Measurements from ENCODE around the gene TRAK2.
"Not testable (repeated sequence)": the region's sequence is repeated elsewhere in the genome, so short reads cannot be mapped to it uniquely, and the experiment has no call there.

Gene TRAK2, protein sequence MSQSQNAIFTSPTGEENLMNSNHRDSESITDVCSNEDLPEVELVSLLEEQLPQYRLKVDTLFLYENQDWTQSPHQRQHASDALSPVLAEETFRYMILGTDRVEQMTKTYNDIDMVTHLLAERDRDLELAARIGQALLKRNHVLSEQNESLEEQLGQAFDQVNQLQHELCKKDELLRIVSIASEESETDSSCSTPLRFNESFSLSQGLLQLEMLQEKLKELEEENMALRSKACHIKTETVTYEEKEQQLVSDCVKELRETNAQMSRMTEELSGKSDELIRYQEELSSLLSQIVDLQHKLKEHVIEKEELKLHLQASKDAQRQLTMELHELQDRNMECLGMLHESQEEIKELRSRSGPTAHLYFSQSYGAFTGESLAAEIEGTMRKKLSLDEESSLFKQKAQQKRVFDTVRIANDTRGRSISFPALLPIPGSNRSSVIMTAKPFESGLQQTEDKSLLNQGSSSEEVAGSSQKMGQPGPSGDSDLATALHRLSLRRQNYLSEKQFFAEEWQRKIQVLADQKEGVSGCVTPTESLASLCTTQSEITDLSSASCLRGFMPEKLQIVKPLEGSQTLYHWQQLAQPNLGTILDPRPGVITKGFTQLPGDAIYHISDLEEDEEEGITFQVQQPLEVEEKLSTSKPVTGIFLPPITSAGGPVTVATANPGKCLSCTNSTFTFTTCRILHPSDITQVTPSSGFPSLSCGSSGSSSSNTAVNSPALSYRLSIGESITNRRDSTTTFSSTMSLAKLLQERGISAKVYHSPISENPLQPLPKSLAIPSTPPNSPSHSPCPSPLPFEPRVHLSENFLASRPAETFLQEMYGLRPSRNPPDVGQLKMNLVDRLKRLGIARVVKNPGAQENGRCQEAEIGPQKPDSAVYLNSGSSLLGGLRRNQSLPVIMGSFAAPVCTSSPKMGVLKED

GRCh38 chr2:201451292-201452057, at the start of gene TRAK2, which contains the start of gene STRADB:
Gene TRAK2 (minus strand): TSS chr2:201451458. CDS start chr2:201420507, 30,951 bp downstream.
Gene STRADB (plus strand): TSS chr2:201451740. CDS start chr2:201454841, 3,101 bp downstream.
- peak; percentile 98 for DNase-seq

DNA sequence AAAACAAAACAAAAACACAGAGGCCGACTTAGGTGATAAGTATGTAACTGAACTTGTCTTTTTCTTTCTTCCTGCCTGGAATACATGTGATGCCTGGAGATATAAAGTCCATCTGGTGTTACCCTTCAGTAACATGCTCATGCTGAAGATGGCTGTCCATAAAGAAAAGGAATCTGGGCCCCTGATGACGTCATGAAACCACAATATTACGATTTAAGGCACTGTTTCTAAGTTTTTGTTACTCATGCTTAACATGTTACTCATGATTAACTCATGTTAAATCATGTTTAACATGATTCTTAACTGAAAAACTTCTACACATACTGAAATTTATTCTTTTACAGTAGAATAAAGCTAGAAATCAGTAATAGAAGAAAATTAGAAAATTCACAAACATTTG, 49.3 kb upstream of the TRAK2 start:
- DNase-seq, result no peak

GRCh38 chr2:201496785-201497184, 45.5 kb upstream of the TRAK2 start:
- no peak for DNase-seq

DNA sequence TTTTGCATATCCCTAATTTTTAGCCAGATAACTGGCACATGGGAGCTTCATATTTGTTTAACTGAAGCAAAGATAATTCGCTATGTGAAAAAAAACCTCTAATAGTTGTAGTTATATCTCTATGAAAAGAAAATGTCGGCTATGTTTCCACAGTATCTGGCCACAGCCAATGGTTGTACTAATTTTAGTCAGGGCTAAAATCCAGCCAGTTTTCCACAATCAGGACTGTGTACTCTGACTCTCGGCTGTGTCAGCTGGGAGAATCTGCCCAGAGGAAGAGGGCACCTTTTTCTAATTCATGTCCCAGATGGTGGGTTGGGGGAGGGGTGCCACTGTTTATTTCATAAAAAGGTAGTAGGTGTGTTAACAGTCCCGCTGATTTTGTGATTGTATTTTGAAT, 39.0 kb upstream of the TRAK2 start:
- no peak for DNase-seq

GRCh38 chr2:201484805-201485204, 33.5 kb upstream of the TRAK2 start:
- no peak for DNase-seq

- DNase-seq, result not testable (repeated sequence)
Observed at GRCh38 chr2:201483758-201484157, 32.5 kb upstream of the TRAK2 start.

DNA sequence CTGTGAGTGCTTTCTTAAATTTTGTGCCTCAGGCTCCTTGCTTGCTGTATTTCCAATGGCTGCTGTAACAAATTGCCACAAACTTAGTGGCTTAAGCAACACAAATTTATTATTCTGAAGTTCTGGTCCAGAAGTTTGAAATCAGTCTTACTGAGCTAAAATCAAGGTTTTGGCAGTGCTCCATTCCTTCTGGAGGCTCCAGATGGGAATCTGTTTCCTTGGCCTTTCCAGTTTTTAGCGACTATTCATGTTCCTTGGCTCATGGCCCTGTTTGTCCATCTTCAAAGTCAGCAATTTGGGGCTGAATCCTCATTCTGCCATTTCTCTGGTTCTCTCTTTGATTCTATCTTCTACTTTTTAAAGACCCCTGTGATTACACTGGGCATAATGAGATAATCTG, 32.1 kb upstream of the TRAK2 start:
- DNase-seq, result no peak

GRCh38 chr2:201482543-201482942, 31.3 kb upstream of the TRAK2 start:
- no peak for DNase-seq

GRCh38 chr2:201472411-201472810, 21.2 kb upstream of the TRAK2 start:
- DNase-seq, result no peak

GRCh38 chr2:201471732-201472393, 20.6 kb upstream of the TRAK2 start:
- no peak for DNase-seq

DNA sequence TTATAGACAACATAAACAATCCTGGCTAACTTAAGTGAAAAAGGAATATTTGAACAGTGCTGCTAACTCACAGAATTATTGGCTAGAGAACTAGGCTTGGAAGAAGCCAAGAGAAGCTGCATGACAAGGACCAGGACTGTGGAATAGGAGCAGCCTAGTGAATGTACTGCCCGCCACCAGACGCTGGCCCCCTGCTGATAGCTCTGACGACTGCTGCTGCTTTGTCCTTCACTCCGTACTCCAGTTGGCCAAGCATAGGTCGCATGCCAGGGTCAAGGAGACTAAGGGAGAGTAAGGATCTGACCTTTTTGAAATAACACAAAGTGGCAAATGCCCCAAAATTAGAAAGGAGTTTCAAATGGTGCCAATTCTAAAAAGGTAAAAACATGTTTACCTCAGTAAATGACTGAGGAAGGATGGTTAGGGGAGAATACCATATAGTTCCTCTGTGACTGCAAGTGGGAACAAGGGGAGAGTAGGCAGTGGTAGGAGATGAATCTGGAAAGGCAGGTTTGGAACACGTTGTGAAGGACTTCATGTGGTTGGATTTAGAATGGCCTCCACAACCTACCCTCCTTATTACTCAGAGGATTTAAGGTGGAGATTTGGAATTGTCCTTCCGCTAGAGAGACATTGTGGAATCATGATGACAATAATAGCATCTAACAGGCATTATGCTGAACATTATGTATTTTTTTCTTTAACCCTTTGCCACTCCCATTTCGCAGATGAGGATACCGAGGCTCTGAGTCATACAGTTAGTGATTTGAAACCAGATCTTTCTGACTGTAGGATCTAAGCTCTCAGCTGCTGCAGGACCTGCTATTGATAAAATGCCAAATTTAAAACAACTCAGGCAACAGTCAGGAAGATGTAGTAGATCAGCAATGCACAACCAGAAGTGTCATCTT, 19.8 kb upstream of the TRAK2 start:
- DNase-seq, result no peak

- no peak for DNase-seq
Observed at GRCh38 chr2:201467666-201468065, 16.4 kb upstream of the TRAK2 start.

- no peak for DNase-seq
Observed at GRCh38 chr2:201466050-201466675, 14.9 kb upstream of the TRAK2 start.

DNA sequence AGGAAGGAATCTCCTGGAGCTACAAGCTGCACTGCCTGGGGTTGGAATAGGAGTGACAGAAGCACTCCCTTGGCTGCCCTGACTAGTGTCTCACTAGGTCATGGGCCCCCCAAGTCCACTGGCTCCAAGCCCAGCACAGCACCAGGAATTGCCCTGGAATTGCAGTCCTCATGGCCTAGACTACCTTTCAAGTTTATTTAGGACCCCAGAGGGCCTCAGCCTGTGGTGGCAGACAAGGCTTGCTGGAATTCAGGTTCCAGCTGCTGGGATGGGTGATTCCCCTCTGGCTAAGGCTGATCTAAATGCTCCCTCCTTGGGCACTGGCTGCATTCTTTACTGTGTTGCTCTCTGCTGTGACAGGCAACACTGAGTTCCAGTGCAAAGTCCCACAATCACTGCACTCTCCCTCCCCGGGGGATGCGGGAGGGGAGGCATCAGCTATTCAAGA, 14.3 kb upstream of the TRAK2 start:
- no peak for DNase-seq

GRCh38 chr2:201464547-201464946, 13.3 kb upstream of the TRAK2 start:
- no peak for DNase-seq

- DNase-seq, result no peak
Observed at GRCh38 chr2:201460532-201460931, 9.3 kb upstream of the TRAK2 start.

GRCh38 chr2:201458381-201458780, 7.1 kb upstream of the TRAK2 start:
- DNase-seq, result no peak

GRCh38 chr2:201452922-201453643, 1.8 kb upstream of the TRAK2 start:
- no peak for DNase-seq

DNA sequence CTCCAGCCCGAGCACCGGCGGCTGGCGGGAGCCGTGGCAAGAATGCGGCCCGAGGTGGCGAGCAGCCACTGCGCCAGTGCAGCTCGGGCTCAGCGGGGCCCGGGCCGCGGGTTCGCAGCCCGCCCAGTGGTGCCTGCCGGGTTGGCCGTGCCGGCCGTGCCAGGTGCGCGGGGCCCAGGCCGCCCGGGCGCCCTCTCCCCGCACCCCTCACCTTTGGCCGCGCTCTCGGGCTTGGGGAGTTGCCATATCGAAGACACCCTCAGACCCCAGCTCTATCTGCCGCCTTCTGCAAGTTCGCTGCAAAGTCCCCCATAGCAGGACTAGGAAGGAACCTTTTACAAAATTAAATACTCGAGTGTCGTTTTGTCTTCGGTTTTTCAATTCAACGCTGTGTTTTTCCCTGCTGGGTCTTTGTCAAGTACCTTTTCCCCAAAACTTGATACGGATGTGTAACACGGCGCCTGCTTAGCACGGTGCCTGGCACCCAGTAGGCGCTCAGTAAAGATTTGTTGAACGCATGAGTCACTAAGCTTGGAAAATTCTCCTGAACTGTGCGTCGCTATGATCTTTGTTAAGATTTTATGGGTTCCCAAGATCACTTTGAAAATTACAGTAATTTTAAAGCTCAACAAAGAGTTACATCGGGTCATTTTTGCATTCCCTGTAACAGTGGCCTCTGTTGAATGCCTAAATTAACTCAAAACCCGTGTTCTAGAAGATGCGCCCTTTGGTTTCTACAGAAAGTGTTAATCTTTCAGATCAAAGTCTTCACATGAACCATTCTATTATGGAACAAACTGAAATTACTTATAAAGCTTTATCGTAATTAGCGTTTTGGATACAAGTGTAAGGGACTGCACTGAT, 1.0 kb upstream of the TRAK2 start:
- peak; percentile 24 for DNase-seq
